Liver (tissue), 3 donors: ENCODE results near the gene CREB5.

Experiments
- CTCF ChIP-seq: fragments of 150-350 bp; IDR thresholded peaks from 2 replicates; pipeline ENCODE4 v1.5.1; 2017; ENCODE audit warnings: improper control_type of control experiment, low read depth, low read length; ENCODE audit not compliant: missing input control
- REST ChIP-seq: IDR thresholded peaks from 2 replicates; pipeline ENCODE4 v1.6.1; 2016; ENCODE audit warnings: antibody characterized with exemption, mild to moderate bottlenecking
- SP1 ChIP-seq: IDR thresholded peaks from 2 replicates; pipeline ENCODE4 v1.6.1; 2018; ENCODE audit warnings: antibody characterized with exemption, mild to moderate bottlenecking
- TF ChIP-seq, protein P1 (sequence below): IDR thresholded peaks from 2 replicates; pipeline ENCODE4 v1.6.1; 2016; ENCODE audit warnings: antibody characterized with exemption
- TF ChIP-seq, protein P2 (sequence below): IDR thresholded peaks from 2 replicates; pipeline ENCODE4 v1.6.1; 2016; ENCODE audit warnings: antibody characterized with exemption
- donor health status: healthy.
- donor health status: healthy.

- TF ChIP-seq CTCF (no peak), SP1 (no peak), REST (no peak)
- TF ChIP-seq, protein P1, sequence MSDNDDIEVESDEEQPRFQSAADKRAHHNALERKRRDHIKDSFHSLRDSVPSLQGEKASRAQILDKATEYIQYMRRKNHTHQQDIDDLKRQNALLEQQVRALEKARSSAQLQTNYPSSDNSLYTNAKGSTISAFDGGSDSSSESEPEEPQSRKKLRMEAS = no peak
- TF ChIP-seq, protein P2, sequence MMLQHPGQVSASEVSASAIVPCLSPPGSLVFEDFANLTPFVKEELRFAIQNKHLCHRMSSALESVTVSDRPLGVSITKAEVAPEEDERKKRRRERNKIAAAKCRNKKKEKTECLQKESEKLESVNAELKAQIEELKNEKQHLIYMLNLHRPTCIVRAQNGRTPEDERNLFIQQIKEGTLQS = no peak
Measured at GRCh38 chr7:28505867-28506266, 93.5 kb downstream of the CREB5 start.
